Measurements from ENCODE around the gene LHX4.

The LHX4 gene

GRCh38 chr1:180312926-180313325 is 82.9 kb downstream of the LHX4 start:
- DNase-seq = no peak

- no peak for DNase-seq
These were observed 97.0 kb downstream of the LHX4 start for GRCh38 chr1:180327089-180327488.
